Testis (tissue), 2 donors: Measurements from ENCODE around the gene FBXL17.

Experiments used
- CTCF ChIP-seq, 3 experiments: fragments of 450-650 bp in 2 of 3; fragments of 200-600 bp in 1 of 3; sonication (generic) in 1 of 3; IDR thresholded peaks; one replicate each; pipeline ENCODE4 v1.5.1; 2016 to 2019; ENCODE audit warnings: antibody characterized with exemption in 3 of 3, mild to moderate bottlenecking in 2 of 3, moderate library complexity in 1 of 3
- POLR2A ChIP-seq: fragments of 450-650 bp; IDR thresholded peaks from one replicate; pipeline ENCODE4 v1.6.1; 2017; ENCODE audit warnings: antibody characterized with exemption, mild to moderate bottlenecking, moderate library complexity

- TF ChIP-seq CTCF (IDR thresholded peaks at IDR 0.05) (no peak), POLR2A (no peak)
Measured at GRCh38 chr5:107977550-107978071, 404.3 kb downstream of the FBXL17 start.
